HCEC 1CT (cell line): ENCODE results near the gene FLT3LG.

Experiments used
- DNase-seq: peaks from one replicate; pipeline ENCODE4 v3.0.0-alpha.2; 2017

FLT3LG gene

GRCh38 chr19:49489601-49490167 lies 15.7 kb downstream of the FLT3LG start:
- no peak for DNase-seq

GRCh38 chr19:49490287-49491029 lies 16.4 kb downstream of the FLT3LG start:
- no peak for DNase-seq

GRCh38 chr19:49491030-49491803 lies 17.2 kb downstream of the FLT3LG start:
- DNase-seq, result no peak

- DNase-seq, result no peak
These were observed 18.0 kb downstream of the FLT3LG start for GRCh38 chr19:49491804-49492572.

GRCh38 chr19:49492573-49493405 lies 18.8 kb downstream of the FLT3LG start:
- DNase-seq, result peak; percentile 32

- no peak for DNase-seq
These were observed 22.6 kb downstream of the FLT3LG start for GRCh38 chr19:49496574-49497008.

- DNase-seq, result peak; percentile 51
These were observed 23.2 kb downstream of the FLT3LG start for GRCh38 chr19:49497047-49497788.

GRCh38 chr19:49497789-49498103 lies 23.7 kb downstream of the FLT3LG start:
- no peak for DNase-seq

GRCh38 chr19:49498475-49498874 lies 24.5 kb downstream of the FLT3LG start:
- DNase-seq, result no peak

- no peak for DNase-seq
These were observed 25.1 kb downstream of the FLT3LG start for GRCh38 chr19:49499030-49499670.

GRCh38 chr19:49502866-49503581 lies 29.0 kb downstream of the FLT3LG start:
- DNase-seq, result peak; percentile 59

- DNase-seq, result no peak
These were observed 29.6 kb downstream of the FLT3LG start for GRCh38 chr19:49503582-49503962.

GRCh38 chr19:49506575-49507105 lies 32.6 kb downstream of the FLT3LG start:
- DNase-seq, result peak; percentile 27

GRCh38 chr19:49507803-49508494 lies 33.9 kb downstream of the FLT3LG start:
- DNase-seq, result no peak

- no peak for DNase-seq
These were observed 39.1 kb downstream of the FLT3LG start for GRCh38 chr19:49512970-49513745.

GRCh38 chr19:49513746-49514118 lies 39.7 kb downstream of the FLT3LG start:
- no peak for DNase-seq

GRCh38 chr19:49514151-49514550 lies 40.1 kb downstream of the FLT3LG start:
- DNase-seq, result no peak

GRCh38 chr19:49515767-49516166 lies 41.8 kb downstream of the FLT3LG start:
- DNase-seq, result no peak

GRCh38 chr19:49518033-49518432 lies 44.0 kb downstream of the FLT3LG start:
- no peak for DNase-seq
